GM18505 (cell line): ENCODE data around the gene KIF1C.

ENCODE experiments used
- ATAC-seq: cut with Tn5 transposase; IDR thresholded peaks from one replicate; pipeline ENCODE4 v1.9.1; 2021; ENCODE audit not compliant: unreplicated experiment
- POLR2A ChIP-seq: IDR thresholded peaks from 4 replicates; pipeline ENCODE4 v1.6.1; 2011; ENCODE audit warnings: borderline replicate concordance; ENCODE audit not compliant: insufficient read depth, insufficient read length; ENCODE audit errors: extremely low read depth

KIF1C gene

GRCh38 chr17:4973256-4974114 lies 24.3 kb upstream of the KIF1C start:
- no peak for TF ChIP-seq POLR2A
- ATAC-seq: no peak

- no peak for ATAC-seq
- no peak for TF ChIP-seq POLR2A
These were observed 23.6 kb upstream of the KIF1C start for GRCh38 chr17:4974115-4974670.

GRCh38 chr17:4978726-4979125 lies 19.0 kb upstream of the KIF1C start:
- ATAC-seq: no peak
- no peak for TF ChIP-seq POLR2A

GRCh38 chr17:4980644-4981216 lies 17.0 kb upstream of the KIF1C start:
- no peak for TF ChIP-seq POLR2A
- ATAC-seq: no peak

GRCh38 chr17:4982305-4982704 lies 15.4 kb upstream of the KIF1C start:
- TF ChIP-seq POLR2A: no peak

GRCh38 chr17:4986403-4986802 lies 11.3 kb upstream of the KIF1C start:
- ATAC-seq: no peak
- TF ChIP-seq POLR2A: no peak

More at GRCh38 chr17:4982305-4982704, 15.4 kb upstream of the KIF1C start:
- no peak for ATAC-seq

- peak; percentile 54 for ATAC-seq
- peak; percentile 61 for TF ChIP-seq POLR2A
These were observed 10.6 kb upstream of the KIF1C start, which contains the start of gene CAMTA2 for GRCh38 chr17:4986951-4987766. Gene CAMTA2, minus strand, starts transcription at chr17:4987675. Its CDS starts 1,453 bp downstream, at chr17:4986222.

- no peak for ATAC-seq
- TF ChIP-seq POLR2A: no peak
These were observed 9.8 kb upstream of the KIF1C start for GRCh38 chr17:4987767-4988567.

- no peak for ATAC-seq
- no peak for TF ChIP-seq POLR2A
These were observed 3.6 kb upstream of the KIF1C start for GRCh38 chr17:4994081-4994595.

- ATAC-seq: peak; percentile 13
- TF ChIP-seq POLR2A: peak; percentile 9
These were observed 429 bp downstream of the KIF1C start for GRCh38 chr17:4998027-4998731.

GRCh38 chr17:4998732-4999429 lies 1.1 kb downstream of the KIF1C start:
- TF ChIP-seq POLR2A: no peak

GRCh38 chr17:4999430-5000093 lies 1.8 kb downstream of the KIF1C start:
- no peak for ATAC-seq
- TF ChIP-seq POLR2A: no peak

More at GRCh38 chr17:4998732-4999429, 1.1 kb downstream of the KIF1C start:
- ATAC-seq: no peak
